Activated B cell treated with CpG ODN at 0.5 μM for 24 hours (primary cell): ENCODE results near the gene IL15RA. TPM values are rescaled to one million over a fixed set of nuclear protein-coding genes. Genes with fewer than 3 reads are reported as not detected.

ENCODE experiments used
- ATAC-seq: fragments of 200-7000 bp; cut with Tn5 transposase; one replicate; pipeline ENCODE4 v1.10.0; 2021; ENCODE audit warnings: low read depth, mild to moderate bottlenecking, moderate library complexity
- CTCF ChIA-PET: fragments of 350-600 bp; sonication (Branson Sonifier 250); formaldehyde crosslinking; loops from one replicate; lab custom pipeline; 2021; ENCODE audit warnings: antibody characterized with exemption; lab: Charles Lee
- POLR2A ChIA-PET: fragments of 350-600 bp; sonication (Branson Sonifier 250); formaldehyde crosslinking; loops from one replicate; lab custom pipeline; 2021; ENCODE audit warnings: antibody characterized with exemption; lab: Charles Lee
- DNase-seq: peaks from one replicate; pipeline ENCODE4 v3.0.0; 2022
- H3K27ac Mint-ChIP-seq: one replicate; pipeline ENCODE4 v1.8.0; 2020; ENCODE audit warnings: mixed read lengths
- H3K27me3 Mint-ChIP-seq: one replicate; pipeline ENCODE4 v1.8.0; 2021; ENCODE audit warnings: mixed read lengths
- H3K36me3 Mint-ChIP-seq: one replicate; pipeline ENCODE4 v1.8.0; 2021; ENCODE audit warnings: low read depth, mixed read lengths
- H3K4me1 Mint-ChIP-seq: one replicate; pipeline ENCODE4 v1.8.0; 2021; ENCODE audit warnings: mixed read lengths
- H3K4me3 Mint-ChIP-seq: one replicate; pipeline ENCODE4 v1.8.0; 2020; ENCODE audit warnings: mild to moderate bottlenecking, mixed read lengths
- H3K9me3 Mint-ChIP-seq: one replicate; pipeline ENCODE4 v1.8.0; 2020; ENCODE audit warnings: mixed read lengths
- intact Hi-C: fragments of 100-400 bp; cut with micrococcal nuclease; formaldehyde crosslinking; loops from one replicate; pipeline ENCODE4 v1.15.1; 2024
- total RNA-seq: library from RNA; stranded (reverse); gene quantifications from 2 replicates; pipeline ENCODE4 v1.2.3, GENCODE V29; 2022
- TF ChIP-seq, protein P1 (sequence below): fragments of 200-600 bp; IDR thresholded peaks from one replicate; pipeline ENCODE4 v1.8.0; 2022; ENCODE audit warnings: antibody characterized with exemption, mild to moderate bottlenecking

The IL15RA gene
- total RNA-seq, 1 donor from 2014 or later: 19.1 TPM

- H3K36me3 Mint-ChIP-seq: peaks cover 92% of the 10 kb centered on the region
These were observed 55.6 kb downstream of the IL15RA start for GRCh38 chr10:5921746-5922145.

DNA sequence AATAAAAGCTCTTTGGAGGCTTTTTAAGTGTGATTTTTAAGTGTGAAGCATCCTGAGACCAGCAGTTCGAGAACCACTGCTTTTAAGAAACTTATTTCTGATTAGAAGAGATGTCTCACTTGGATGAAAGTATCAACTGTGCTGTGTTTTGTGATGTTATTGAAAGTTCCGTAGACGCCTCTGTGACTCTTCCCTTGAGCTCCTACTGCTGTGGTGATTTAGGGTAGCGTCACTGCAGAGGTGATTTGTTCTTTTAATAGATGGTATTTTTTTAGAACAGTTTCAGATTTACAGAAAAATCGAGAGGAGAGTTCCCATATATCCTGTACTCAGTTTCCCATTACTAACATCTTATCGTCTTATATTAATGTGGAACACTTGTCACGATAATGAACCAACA lies 57.8 kb downstream of the IL15RA start:
- ATAC-seq (no peak), DNase-seq (no peak)
- Mint-ChIP-seq H3K4me3 (no peak overlapping the region), H3K27me3 (no peaks in the 10 kb centered on the region), H3K9me3 (no peaks in the 10 kb centered on the region), H3K36me3 (peaks cover 93% of the 10 kb centered on the region), H3K4me1 (no peaks in the 10 kb centered on the region), H3K27ac (no peak overlapping the region)
- POLR2A ChIA-PET: no interaction called here
- intact Hi-C loops: loop anchor here (10.0 kb wide), 1 partner anchor 485 kb away; no protein-coding TSS in a partner anchor
- TF ChIP-seq, protein P1, sequence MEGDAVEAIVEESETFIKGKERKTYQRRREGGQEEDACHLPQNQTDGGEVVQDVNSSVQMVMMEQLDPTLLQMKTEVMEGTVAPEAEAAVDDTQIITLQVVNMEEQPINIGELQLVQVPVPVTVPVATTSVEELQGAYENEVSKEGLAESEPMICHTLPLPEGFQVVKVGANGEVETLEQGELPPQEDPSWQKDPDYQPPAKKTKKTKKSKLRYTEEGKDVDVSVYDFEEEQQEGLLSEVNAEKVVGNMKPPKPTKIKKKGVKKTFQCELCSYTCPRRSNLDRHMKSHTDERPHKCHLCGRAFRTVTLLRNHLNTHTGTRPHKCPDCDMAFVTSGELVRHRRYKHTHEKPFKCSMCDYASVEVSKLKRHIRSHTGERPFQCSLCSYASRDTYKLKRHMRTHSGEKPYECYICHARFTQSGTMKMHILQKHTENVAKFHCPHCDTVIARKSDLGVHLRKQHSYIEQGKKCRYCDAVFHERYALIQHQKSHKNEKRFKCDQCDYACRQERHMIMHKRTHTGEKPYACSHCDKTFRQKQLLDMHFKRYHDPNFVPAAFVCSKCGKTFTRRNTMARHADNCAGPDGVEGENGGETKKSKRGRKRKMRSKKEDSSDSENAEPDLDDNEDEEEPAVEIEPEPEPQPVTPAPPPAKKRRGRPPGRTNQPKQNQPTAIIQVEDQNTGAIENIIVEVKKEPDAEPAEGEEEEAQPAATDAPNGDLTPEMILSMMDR: no peak
- CTCF ChIA-PET: no interaction called here

More at GRCh38 chr10:5921746-5922145, 55.6 kb downstream of the IL15RA start:
- POLR2A ChIA-PET: no interaction called here
- no peaks in the 10 kb centered on the region for H3K4me1 Mint-ChIP-seq
- H3K4me3 Mint-ChIP-seq: no peak overlapping the region
- H3K27ac Mint-ChIP-seq: no peak overlapping the region
- CTCF ChIA-PET: no interaction called here
- no peak for ATAC-seq
- no peaks in the 10 kb centered on the region for H3K9me3 Mint-ChIP-seq
- TF ChIP-seq, protein P1: no peak
- DNase-seq: no peak
- intact Hi-C loops: no loop called here
- H3K27me3 Mint-ChIP-seq: no peaks in the 10 kb centered on the region

- H3K4me3 Mint-ChIP-seq: no peak overlapping the region
- ATAC-seq (no peak), DNase-seq (no peak)
- ChIA-PET POLR2A (no interaction called here), CTCF (no interaction called here)
- intact Hi-C loops: loop anchor here (10.0 kb wide), 1 partner anchor 486 kb away; no protein-coding TSS in a partner anchor
- H3K36me3 Mint-ChIP-seq: peaks cover 94% of the 10 kb centered on the region
- H3K27me3 Mint-ChIP-seq: no peaks in the 10 kb centered on the region
- H3K9me3 Mint-ChIP-seq: no peaks in the 10 kb centered on the region
- no peaks in the 10 kb centered on the region for H3K4me1 Mint-ChIP-seq
- no peak overlapping the region for H3K27ac Mint-ChIP-seq
- TF ChIP-seq, protein P1: no peak
These were observed 58.6 kb downstream of the IL15RA start for GRCh38 chr10:5918763-5919162.

DNA sequence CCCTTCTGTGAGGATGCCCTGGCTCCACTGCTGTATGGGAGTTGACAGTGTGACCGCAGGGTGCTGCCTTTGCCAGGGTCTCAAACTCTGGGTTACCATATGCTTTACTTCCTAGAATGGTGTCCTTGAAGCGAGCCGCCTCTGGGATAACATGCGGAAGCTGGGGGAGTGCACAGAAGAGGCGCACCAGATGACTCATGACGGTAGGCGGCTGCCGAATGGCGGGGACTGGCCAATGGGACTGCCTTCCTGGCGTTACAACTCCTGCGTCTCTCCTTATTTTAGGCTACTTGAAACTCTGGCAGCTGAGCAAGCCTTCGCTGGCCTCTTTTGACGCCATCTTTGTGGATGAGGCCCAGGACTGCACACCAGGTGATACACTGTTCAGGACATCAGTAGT lies 60.0 kb downstream of the IL15RA start:
- no peak overlapping the region for H3K27ac Mint-ChIP-seq
- CTCF ChIA-PET: no interaction called here

GRCh38 chr10:5915451-5915850 lies 61.9 kb downstream of the IL15RA start:
- ATAC-seq: no peak
- H3K27me3 Mint-ChIP-seq: no peaks in the 10 kb centered on the region
- ChIA-PET CTCF (no interaction called here), POLR2A (no interaction called here)
- no peaks in the 10 kb centered on the region for H3K4me1 Mint-ChIP-seq
- H3K4me3 Mint-ChIP-seq: no peak overlapping the region
- H3K27ac Mint-ChIP-seq: no peak overlapping the region
- peaks cover 90% of the 10 kb centered on the region for H3K36me3 Mint-ChIP-seq
- H3K9me3 Mint-ChIP-seq: no peaks in the 10 kb centered on the region
- intact Hi-C loops: loop anchor here (10.0 kb wide), 1 partner anchor 489 kb away; no protein-coding TSS in a partner anchor
- TF ChIP-seq, protein P1: no peak
- no peak for DNase-seq

More for the DNA sequence above, 60.0 kb downstream of the IL15RA start:
- Mint-ChIP-seq H3K9me3 (no peaks in the 10 kb centered on the region), H3K4me1 (no peaks in the 10 kb centered on the region), H3K27me3 (no peaks in the 10 kb centered on the region), H3K4me3 (no peak overlapping the region), H3K36me3 (peaks cover 93% of the 10 kb centered on the region)
- TF ChIP-seq, protein P1: no peak
- no peak for ATAC-seq
- no peak for DNase-seq
- intact Hi-C loops: loop anchor here (10.0 kb wide), 1 partner anchor 487 kb away; no protein-coding TSS in a partner anchor
- POLR2A ChIA-PET: no interaction called here
